HL-60 (cell line): ENCODE data around the gene TLL1.

Experiments
- DNase-seq, 2 experiments: peaks; one replicate each; pipeline ENCODE4 v3.0.0-alpha.2; 2010 to 2020; ENCODE audit warnings: low read depth in 1 of 2, low spot score in 1 of 2
- H3K27ac ChIP-seq: fragments of 250-450 bp; sonication (Bioruptor Pico); replicated peaks from 2 replicates; pipeline ENCODE4 v1.5.1; 2020; ENCODE audit warnings: mild to moderate bottlenecking, moderate library complexity
- H3K27me3 ChIP-seq: fragments of 250-450 bp; sonication (Bioruptor Pico); 2 replicates; pipeline ENCODE4 v1.5.1; 2021; ENCODE audit warnings: mild to moderate bottlenecking, moderate library complexity; ENCODE audit not compliant: insufficient read depth, poor library complexity, severe bottlenecking
- H3K4me3 ChIP-seq: replicated peaks from 2 replicates; pipeline ENCODE4 v1.5.1; 2011; ENCODE audit warnings: mild to moderate bottlenecking, control low read depth, low read length; ENCODE audit not compliant: insufficient read depth
- CTCF ChIP-seq: IDR thresholded peaks from one replicate; pipeline ENCODE4 v1.5.1; 2011; ENCODE audit warnings: low read length, control low read depth, inconsistent platforms; ENCODE audit not compliant: insufficient read depth
- GABPA ChIP-seq: IDR thresholded peaks from 2 replicates; pipeline ENCODE4 v1.6.1; 2012; ENCODE audit warnings: low read depth
- POLR2AphosphoS5 ChIP-seq: IDR thresholded peaks from 2 replicates; pipeline ENCODE4 v1.6.1; 2012; ENCODE audit warnings: low read depth
- SPI1 ChIP-seq: IDR thresholded peaks from 2 replicates; pipeline ENCODE4 v1.6.1; 2012; ENCODE audit warnings: low read depth, mild to moderate bottlenecking, borderline replicate concordance
- TF ChIP-seq, protein P1 (sequence below): IDR thresholded peaks from 2 replicates; pipeline ENCODE4 v1.6.1; 2012; ENCODE audit warnings: low read depth; ENCODE audit not compliant: insufficient replicate concordance

Gene TLL1

GRCh38 chr4:165834116-165834515, 38.9 kb upstream of the TLL1 start:
- TF ChIP-seq CTCF (no peak), POLR2AphosphoS5 (no peak), GABPA (no peak), SPI1 (no peak)
- TF ChIP-seq, protein P1, sequence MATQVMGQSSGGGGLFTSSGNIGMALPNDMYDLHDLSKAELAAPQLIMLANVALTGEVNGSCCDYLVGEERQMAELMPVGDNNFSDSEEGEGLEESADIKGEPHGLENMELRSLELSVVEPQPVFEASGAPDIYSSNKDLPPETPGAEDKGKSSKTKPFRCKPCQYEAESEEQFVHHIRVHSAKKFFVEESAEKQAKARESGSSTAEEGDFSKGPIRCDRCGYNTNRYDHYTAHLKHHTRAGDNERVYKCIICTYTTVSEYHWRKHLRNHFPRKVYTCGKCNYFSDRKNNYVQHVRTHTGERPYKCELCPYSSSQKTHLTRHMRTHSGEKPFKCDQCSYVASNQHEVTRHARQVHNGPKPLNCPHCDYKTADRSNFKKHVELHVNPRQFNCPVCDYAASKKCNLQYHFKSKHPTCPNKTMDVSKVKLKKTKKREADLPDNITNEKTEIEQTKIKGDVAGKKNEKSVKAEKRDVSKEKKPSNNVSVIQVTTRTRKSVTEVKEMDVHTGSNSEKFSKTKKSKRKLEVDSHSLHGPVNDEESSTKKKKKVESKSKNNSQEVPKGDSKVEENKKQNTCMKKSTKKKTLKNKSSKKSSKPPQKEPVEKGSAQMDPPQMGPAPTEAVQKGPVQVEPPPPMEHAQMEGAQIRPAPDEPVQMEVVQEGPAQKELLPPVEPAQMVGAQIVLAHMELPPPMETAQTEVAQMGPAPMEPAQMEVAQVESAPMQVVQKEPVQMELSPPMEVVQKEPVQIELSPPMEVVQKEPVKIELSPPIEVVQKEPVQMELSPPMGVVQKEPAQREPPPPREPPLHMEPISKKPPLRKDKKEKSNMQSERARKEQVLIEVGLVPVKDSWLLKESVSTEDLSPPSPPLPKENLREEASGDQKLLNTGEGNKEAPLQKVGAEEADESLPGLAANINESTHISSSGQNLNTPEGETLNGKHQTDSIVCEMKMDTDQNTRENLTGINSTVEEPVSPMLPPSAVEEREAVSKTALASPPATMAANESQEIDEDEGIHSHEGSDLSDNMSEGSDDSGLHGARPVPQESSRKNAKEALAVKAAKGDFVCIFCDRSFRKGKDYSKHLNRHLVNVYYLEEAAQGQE: no peak
- no peak for DNase-seq

DNA sequence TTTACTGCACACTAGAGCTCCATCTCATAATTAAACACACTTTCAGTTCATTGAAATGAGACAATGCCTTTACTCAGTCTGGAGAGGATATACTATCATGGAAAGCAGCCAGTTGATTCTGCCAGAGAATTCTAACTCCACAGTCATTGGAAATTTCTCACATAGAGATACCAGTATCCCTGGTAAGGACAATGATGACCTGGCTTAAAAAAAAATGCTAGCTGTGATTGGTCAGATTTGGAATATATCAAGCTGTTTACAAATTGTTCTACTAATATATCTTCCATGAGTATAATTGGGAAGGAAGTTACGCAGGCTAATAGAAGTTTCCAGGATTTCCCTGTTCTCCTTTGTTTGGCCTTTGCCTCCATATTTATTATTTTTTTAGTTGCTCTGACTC, 34.5 kb upstream of the TLL1 start:
- TF ChIP-seq GABPA: no peak
- TF ChIP-seq, protein P1: no peak
- TF ChIP-seq SPI1: no peak
- no peak for TF ChIP-seq POLR2AphosphoS5
- no peak for TF ChIP-seq CTCF
- Histone ChIP-seq H3K27ac (no peak overlapping the region), H3K27me3 (no peaks in the 10 kb centered on the region), H3K4me3 (no peak overlapping the region)
- no peak for DNase-seq

More at GRCh38 chr4:165834116-165834515, 38.9 kb upstream of the TLL1 start:
- Histone ChIP-seq H3K27ac (no peak overlapping the region), H3K27me3 (no peaks in the 10 kb centered on the region), H3K4me3 (no peak overlapping the region)

GRCh38 chr4:165839615-165840333, 33.3 kb upstream of the TLL1 start:
- no peak for DNase-seq
- Histone ChIP-seq H3K4me3 (no peak overlapping the region), H3K27me3 (no peaks in the 10 kb centered on the region), H3K27ac (no peak overlapping the region)
- TF ChIP-seq GABPA: no peak
- TF ChIP-seq, protein P1: no peak
- TF ChIP-seq SPI1: no peak
- TF ChIP-seq POLR2AphosphoS5: no peak
- TF ChIP-seq CTCF: no peak
